GM19468 (cell line): ENCODE results near the gene NPFFR1.
"Not testable (repeated sequence)": the region's sequence is repeated elsewhere in the genome, so short reads cannot be mapped to it uniquely, and the experiment has no call there.

Experiments used
- ATAC-seq: cut with Tn5 transposase; IDR thresholded peaks from one replicate; pipeline ENCODE4 v1.9.1; 2021; ENCODE audit warnings: mild to moderate bottlenecking, moderate library complexity, moderate number of reproducible peaks; ENCODE audit not compliant: unreplicated experiment; ENCODE audit errors: extremely low read depth

NPFFR1 gene

DNA sequence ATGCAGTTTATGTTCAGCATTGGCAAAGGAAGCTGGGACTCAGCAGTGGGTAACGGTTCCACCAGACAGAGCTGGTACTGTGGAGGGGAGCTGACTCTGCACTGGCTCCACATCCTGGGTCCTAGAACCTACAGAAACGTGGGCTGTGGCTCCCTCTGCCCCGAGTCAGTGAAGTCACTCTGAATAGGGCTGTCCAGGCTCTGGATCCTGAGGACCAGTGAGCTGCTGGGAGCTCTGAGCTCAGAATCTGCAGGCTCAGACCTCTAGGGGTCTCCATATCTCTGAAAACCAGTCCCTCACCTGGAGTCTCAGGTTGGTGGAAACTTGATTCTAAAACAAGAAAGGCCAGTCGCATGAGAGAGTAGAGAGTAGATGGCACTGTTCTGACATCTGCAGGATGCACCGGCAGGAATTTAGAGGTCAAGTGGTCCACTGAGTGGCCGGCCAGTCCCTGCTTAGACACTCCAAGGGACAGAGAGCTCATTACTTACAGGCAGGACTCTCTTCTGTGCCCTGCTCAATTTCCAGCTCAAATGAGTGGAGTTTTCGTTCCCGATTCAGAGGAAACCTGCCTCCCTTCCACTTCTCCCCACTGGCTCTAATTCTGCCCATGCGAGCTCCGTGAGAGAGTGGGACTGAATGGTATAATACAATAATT is 18.6 kb downstream of the NPFFR1 start:
- no peak for ATAC-seq

DNA sequence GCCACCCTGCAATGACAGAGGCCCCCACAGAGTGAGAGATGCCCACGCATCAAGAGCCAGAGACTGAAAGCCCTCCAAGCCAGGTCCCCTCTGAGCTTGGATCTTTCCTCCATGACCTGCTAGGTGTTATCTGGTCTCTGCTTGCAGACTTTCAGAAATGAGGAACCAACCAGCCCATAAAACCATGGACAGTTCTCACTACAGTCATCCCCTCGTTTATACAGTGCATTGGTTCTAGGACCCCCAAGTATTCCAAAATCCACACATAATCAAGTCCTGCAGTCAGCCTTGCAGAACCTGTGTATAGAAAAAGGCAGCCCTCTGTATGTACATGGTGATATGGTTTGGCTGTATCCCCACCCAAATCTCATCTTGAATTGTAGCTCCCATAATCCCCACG is 23.1 kb downstream of the NPFFR1 start:
- no peak for ATAC-seq

DNA sequence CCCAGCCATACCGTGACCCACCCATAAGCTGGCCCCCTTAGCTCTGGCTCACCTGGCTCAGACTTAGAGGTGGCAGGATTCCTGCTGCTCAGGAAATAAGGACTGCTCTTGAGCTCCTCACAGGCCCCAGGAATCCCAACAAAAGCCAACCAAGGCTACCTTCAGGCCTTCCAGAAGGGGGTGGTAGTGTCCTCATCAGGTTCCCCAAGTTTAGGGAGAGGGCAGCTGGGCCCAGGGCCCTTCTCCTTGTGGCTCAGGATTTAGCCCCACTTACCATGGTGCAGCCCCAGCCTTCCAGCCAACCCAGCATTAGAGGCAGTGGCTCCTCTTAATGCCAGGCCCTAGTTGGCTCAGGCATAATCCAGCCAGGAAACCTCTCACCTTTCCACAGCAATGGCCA is 23.5 kb downstream of the NPFFR1 start:
- ATAC-seq: no peak

DNA sequence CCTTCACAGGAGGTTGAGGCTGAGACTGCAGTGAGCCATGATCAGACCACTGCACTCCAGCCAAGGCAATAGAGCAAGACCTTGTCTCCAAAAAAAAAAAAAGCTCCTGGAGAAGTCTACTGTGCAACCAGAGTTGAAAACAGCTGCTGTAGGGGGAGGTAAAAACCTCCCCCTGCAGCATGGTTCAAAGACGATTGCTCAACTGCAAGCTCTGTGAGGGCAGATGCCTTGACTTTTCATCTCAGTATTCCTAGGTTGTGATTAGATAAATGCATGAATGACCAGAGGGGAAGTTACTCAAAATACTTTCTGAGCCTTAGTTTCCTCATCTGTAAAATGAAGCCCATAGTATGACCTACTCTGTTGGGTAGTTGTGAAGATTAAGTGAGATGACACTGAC is 25.6 kb downstream of the NPFFR1 start:
- no peak for ATAC-seq

DNA sequence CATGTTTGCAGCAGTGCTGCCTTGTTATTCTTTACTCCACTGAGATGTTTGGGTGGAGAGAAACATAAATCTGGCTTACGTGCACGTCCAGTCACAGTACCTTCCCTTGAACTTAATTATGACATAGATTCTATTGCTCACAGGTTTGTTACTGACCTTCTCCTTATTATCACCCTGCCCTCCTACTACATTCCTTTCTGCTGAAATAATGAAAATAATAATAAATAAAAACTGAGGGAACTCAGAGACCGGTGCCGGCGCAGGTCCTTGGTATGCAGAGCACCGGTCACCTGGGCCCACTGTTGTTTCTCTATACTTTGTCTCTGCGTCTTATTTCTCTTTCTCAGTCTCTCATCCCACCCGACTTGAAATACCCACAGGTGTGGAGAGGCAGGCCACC is 26.0 kb downstream of the NPFFR1 start:
- ATAC-seq: not testable (repeated sequence)

DNA sequence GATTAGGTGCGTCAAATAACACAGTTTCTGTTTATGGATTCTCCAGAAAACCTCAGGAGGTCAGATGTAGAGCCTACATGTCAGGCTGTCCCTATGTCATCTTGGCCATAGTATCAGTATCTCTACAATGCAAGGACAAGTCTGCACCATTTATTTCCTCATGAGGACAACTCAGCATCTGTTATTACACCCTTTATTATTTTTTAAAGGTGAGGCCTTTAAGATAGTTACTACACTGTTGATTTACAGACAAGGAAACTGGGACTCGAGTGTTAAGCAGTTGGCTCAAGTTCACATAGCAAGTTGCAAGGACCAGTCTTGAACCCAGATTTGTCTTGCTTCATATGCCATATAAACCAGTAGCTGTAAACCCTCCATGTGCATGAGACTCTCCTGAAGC is 27.3 kb downstream of the NPFFR1 start:
- no peak for ATAC-seq

DNA sequence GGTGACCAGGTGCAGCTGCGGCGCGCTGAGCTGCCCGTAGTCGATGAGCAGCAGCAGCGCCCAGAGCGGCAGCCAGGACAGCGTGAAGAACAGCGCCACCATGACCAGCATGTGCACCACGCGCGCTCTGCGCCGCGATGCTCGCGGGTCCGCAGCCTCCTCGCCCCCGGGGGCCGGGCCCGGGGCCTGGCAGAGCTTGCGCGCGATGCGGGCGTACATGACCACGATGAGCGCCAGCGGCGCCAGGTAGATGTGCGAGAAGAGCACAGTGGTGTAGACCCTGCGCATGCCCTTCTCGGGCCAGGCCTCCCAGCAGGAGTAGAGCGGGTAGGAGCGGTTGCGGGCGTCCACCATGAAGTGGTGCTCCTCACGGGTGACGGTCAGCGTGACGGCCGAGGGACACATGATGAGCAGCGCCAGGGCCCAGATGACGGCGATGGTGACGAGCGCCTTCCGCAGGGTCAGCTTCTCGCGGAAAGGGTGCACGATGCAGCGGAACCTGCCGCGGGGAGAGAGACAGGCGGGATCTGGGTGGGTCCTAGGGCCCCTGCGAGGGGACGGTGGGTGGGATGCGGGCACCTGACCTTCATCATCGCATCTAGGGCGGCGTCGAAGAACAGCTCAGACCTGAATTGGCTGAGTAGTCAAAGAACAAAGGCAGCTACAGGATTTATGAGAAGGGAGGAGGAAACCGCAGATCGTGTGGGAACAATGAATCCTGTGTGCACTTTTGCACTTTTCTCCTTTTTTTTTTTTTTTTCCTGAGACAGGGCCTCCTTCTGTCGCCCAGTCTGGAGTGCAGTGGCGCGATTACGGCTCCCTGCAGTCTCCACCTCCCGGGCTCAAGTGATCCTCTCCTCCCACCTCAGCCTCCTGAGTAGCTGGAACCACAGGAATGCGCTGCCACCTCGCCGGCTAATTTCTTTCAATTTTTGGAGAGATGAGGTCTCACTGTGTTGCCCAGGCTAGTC is 28.2 kb downstream of the NPFFR1 start:
- ATAC-seq: no peak

DNA sequence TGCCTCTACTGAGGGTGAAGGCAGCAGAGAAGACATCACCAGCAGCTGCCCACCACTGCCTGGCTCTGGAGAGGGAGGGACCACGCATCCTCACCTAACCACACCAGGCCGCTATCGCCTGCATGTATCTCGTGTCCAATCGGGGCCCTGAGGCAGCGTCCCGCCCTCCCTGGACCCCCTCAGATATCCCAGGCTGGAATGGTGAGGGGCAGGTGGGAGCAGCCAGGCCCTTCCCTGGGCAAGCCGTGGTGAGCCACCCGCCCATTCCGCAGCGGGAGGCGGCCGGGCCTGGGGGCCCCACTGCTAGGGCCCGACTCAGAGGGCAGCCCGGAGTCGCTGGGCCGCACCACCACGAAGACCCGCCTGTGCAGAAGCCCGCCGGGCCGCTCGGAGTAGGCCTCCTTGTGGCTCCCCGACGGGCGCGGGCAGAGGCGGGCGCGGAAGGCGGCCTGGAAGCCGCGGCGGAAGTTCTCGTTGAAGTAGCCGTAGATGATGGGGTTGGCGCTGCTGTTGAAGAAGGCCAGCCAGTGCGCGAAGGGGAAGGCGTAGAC is 29.0 kb downstream of the NPFFR1 start:
- no peak for ATAC-seq

DNA sequence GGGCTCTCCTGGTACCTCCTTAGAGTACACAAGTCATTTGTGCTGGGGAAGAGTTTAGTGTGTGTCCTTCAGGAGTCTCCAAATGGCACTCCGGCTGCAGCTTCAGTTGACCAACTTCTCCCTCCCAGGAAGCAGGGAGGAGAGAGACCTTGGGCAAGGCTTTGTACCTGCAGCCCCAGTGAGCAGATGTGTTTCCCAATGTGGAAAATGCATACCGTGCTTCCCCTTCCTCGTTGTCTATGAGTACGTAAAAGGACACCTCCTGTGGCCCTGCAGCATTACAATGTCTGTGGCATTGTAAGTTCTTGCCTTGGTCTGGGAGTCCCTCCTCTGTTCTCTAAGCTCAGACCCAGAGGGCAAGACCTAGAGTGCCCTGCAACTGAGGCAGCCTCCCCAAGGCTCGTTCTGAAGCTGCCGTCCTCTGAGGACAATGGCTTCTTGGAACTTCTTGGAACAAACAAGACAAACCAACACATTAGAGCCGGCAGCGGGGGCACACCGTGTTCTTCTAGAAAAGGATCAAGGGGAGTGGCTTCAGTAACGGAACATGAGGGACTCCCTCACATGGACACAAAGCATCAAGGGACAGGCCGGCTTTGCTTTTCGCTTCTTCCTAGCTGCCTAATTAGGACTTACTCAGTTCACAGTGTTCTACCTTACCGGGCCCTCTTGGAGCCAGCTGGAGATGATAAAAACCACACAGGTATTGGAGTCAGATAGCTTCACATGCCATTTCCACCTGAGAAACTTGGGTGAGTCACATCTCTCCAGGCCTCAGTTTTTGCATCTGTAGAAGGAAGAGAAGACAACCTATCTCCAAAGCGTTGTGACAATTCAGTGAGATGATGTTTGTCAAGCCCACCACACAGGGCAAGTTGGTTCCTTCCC is 29.7 kb downstream of the NPFFR1 start:
- no peak for ATAC-seq

DNA sequence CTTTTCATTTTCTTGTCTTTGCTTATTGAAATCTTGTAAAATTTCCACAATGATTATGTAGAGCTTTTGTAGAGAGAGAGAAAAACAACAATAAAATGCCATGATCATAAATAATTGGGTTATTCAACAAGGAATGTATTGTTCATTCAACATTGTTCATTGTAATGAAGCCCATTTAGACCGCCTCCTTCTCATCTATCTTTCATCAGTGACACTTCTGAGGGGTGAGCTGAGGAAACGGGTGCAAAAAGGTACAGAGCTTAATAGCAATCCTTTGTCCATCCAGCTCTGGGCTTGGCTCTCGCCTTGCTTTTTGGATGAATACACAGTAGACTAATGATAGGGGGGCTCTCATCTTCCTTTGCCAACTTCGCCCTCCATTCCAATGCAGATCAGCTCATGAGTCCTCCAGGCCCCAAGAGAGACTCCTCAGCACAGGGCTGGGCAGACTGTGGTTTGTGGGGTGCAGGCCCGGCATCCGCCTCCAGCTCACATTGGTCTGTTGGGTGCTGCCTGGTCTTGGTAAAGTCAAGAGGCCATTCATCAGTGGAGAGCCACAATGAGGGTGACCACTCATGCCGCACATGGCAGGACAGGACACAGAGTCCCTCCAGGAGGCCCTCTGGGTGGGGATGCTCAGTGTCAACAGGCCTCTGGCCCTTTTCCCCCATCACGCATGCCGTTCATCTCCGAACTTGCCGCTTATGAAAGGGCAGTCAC is 32.7 kb downstream of the NPFFR1 start:
- no peak for ATAC-seq

DNA sequence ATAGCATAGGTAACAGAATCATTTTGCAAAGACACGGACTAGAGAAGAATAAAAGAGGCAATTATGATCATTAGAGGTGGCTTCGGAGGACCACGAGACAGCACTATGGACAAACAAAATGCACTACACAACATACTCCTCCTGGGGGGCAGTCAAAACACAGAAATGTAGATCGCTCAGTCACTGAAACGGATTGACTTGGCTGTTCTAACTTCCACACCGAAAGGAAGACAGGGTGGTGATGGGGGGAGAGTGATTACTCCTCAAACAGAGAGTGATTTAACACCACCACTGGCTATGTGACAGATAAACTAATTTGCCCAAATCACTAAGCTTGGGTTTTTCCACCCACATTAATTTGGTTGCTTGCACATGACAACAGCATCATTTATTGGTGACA is 36.4 kb downstream of the NPFFR1 start:
- ATAC-seq: no peak

DNA sequence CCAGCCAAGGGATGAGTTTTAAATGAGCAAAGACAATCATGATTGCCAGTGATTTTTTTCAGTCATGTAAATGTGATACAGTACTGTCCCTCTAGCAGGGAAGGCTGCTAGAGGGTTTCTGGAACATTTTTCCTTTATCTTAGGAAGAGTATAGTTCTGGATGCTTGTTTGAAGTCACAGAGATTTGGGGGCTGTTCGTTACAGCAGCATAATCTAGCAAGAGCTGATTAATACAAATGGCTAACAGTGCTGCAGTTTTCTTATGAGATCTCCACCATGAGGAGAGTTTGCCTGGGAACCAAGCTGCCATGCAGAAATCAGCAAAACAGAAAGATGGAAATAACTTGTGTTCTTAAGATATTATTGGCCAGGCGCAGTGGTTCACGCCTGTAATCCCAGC is 42.7 kb downstream of the NPFFR1 start:
- no peak for ATAC-seq

DNA sequence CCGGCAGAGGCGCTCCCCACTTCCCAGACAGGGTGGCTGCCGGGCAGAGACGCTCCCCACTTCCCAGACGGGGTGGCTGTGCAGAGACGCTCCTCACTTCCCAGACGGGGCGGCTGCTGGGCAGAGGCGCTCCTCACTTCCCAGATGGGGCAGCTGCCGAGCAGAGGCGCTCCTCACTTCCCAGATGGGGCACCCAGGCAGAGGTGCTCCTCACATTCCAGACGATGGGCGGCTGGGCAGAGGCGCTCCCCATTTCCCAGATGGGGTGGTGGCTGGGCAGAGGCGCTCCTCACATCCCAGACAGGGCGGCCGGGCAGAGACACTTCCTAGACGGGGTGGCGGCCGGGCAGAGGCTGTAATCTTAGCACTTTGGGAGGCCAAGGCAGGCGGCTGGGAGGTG is 43.8 kb downstream of the NPFFR1 start:
- not testable (repeated sequence) for ATAC-seq

DNA sequence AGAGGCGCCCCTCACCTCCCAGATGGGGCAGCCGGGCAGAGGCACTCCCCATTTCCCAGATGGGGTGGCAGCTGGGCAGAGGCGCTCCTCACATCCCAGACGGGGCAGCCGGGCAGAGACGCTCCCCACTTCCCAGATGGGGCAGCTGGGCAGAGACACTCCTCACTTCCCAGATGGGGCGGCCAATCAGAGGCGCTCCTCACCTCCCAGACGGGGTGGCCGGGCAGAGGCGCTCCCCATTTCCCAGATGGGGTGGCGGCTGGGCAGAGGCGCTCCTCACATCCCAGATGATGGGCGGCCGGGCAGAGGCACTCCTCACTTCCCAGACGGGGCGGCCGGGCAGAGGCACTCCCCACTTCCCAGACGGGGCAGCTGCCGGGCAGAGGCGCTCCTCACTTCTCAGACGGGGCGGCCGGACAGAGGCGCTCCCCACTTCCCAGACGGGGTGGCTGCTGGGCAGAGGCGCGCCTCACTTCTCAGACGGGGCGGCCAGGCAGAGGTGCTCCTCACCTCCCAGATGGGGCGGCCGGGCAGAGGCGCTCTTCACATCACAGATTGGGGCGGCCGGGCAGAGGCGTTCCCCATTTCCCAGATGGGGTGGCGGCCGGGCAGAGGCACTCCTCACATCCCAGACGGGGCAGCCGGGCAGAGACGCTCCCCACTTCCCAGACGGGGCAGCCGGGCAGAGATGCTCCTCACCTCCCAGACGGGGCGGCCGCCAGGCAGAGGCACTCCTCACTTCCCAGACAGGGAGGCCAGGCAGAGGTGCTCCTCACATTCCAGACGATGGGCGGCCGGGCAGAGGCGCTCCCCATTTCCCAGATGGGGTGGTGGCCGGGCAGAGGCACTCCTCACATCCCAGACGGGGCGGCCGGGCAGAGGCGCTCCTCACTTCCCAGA is 44.5 kb downstream of the NPFFR1 start:
- ATAC-seq: not testable (repeated sequence)

DNA sequence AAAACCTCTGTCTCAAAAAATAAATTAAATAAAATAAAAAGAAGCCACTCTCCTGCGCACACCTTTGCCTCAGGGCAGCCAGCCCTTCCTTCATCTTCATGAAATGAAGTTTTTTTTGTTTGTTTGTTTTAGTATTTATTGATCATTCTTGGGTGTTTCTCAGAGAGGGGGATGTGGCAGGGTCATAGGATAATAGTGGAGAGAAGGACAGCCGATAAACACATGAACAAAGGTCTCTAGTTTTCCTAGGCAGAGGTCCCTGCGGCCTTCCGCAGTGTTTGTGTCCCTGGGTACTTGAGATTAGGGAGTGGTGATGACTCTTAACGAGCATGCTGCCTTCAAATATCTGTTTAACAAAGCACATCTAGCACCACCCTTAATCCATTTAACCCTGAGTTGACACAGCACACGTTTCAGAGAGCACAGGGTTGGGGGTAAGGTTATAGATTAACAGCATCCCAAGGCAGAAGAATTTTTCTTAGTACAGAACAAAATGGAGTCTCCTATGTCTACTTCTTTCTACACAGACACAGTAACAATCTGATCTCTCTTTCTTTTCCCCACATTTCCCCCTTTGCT is 45.8 kb downstream of the NPFFR1 start:
- ATAC-seq: not testable (repeated sequence)

DNA sequence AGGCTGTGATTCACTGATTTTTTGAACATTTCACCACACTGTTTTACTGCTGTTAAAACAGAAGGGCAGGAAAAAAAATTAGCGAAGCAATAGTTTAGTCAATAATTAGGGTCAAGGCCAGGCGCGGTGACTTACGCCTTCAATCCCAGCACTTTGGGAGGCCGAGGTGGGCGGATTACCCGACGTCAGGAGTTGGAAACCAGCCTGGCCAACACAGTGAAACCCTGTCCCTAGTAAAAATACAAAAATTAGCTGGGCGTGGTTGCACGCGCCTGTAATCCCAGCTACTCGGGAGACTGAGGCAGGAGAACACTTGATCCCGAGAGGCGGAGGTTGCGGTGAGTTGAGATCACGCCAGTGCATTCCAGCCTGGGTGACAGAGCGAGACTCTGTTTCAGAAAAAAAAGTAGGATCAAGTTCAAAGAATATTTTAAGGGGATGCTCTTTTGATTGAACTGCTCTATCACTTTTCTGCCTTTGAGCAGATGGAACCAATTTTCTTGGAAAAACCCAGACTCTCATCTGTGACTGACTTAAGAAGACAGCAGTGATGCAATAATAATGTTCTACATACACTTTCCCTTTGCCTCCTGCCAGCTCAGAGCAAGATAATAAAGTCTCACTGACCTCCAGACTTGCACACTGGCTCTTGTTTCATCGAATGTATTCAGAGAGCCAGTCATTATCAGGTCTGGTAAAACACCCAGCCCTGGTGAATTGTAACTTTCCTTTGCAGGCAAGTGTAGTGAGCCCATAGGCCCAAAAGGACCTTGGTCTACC is 48.9 kb downstream of the NPFFR1 start:
- no peak for ATAC-seq

DNA sequence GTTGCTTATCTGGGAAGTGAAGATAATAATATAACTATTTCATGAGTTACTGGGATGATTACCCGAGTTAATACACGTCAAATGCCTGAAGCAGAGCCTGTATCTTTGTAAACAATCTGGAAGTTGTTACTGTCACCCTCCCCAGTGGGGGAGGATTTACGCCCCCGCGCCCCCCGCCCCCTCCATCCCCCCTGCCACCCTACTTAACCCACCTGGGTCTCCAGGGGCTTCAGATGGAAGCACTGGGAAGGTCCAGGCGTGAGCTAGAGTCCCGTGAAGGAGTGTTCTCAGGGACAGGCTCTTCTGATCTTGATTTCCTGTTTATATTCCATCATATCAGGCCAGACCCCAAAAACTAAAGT is 49.9 kb downstream of the NPFFR1 start:
- ATAC-seq: no peak
